A549 (cell line): Measurements from ENCODE around the gene STARD13. TPM values are rescaled to one million over a fixed set of nuclear protein-coding genes. Genes with fewer than 3 reads are reported as not detected.

ENCODE experiments used
- ATAC-seq, 2 experiments: fragments of 200-7000 bp in 1 of 2; fragments of >200 bp in 1 of 2; cut with Nextera tagmentation in 1 of 2; cut with Tn5 transposase in 1 of 2; 3 replicates each; pipeline versions ENCODE4 v1.8.0 to v1.9.1; 2018 to 2020; ENCODE audit warnings: mild to moderate bottlenecking in 1 of 2, moderate library complexity in 1 of 2
- CTCF ChIA-PET: fragments of 300-600 bp; sonication (Branson Sonifier 250); formaldehyde crosslinking; extraction: SDS; loops from one replicate; lab custom pipeline; 2021; ENCODE audit warnings: antibody characterized with exemption, inconsistent platforms; lab: Yijun Ruan, JAX
- POLR2A ChIA-PET: fragments of 350-600 bp; formaldehyde crosslinking; extraction: SDS; loops from one replicate; lab custom pipeline; 2021; ENCODE audit warnings: antibody characterized with exemption, inconsistent platforms; lab: Yijun Ruan, JAX
- DNase-seq, 2 experiments: peaks; one replicate each; pipeline versions ENCODE4 v3.0.0 to v3.0.0-alpha.2; 2011 to 2016; ENCODE audit warnings: low read depth in 1 of 2, low spot score in 1 of 2
- FAIRE-seq: peaks from 2 replicates; lab custom pipeline; 2011; peaks lifted over from hg19 to GRCh38; lab: Jason Lieb, UNC
- H3K27ac ChIP-seq, 2 experiments: fragments of >200 bp; sonication (Bioruptor Twin); formaldehyde crosslinking; 3 replicates each; pipeline ENCODE4 v1.5.1; 2016 to 2017
- H3K4me1 ChIP-seq: fragments of >200 bp; sonication (Bioruptor Twin); formaldehyde crosslinking; 3 replicates; pipeline ENCODE4 v1.6.1; 2016
- H3K4me2 ChIP-seq: fragments of >200 bp; sonication (Bioruptor Twin); formaldehyde crosslinking; 3 replicates; pipeline ENCODE4 v1.6.1; 2016
- H3K4me3 ChIP-seq: fragments of >200 bp; sonication (Bioruptor Twin); formaldehyde crosslinking; 3 replicates; pipeline ENCODE4 v1.5.1; 2016
- H3K9me3 ChIP-seq: fragments of >200 bp; sonication (Bioruptor Twin); formaldehyde crosslinking; 3 replicates; pipeline ENCODE4 v1.6.1; 2016
- CBX2 ChIP-seq: fragments of 200-600 bp; sonication (generic); IDR thresholded peaks from 2 replicates; pipeline ENCODE4 v1.6.1; 2016; ENCODE audit warnings: low read depth, mild to moderate bottlenecking, borderline replicate concordance
- CHD2 ChIP-seq: fragments of 150-350 bp; IDR thresholded peaks from 2 replicates; pipeline ENCODE4 v1.6.1; 2014; ENCODE audit warnings: low read length; ENCODE audit not compliant: partially characterized antibody
- EHF ChIP-seq: fragments of 250-450 bp; sonication (Bioruptor Pico); IDR thresholded peaks from 2 replicates; pipeline ENCODE4 v1.5.0; 2020; ENCODE audit warnings: mild to moderate bottlenecking
- EP300 ChIP-seq, 2 experiments: fragments of >200 bp; sonication (Bioruptor Twin); formaldehyde crosslinking; IDR thresholded peaks; 2 replicates in 1 of 2; 3 replicates in 1 of 2; pipeline ENCODE4 v1.6.1; 2016 to 2017
- FOSB ChIP-seq: fragments of 250-450 bp; sonication (Bioruptor Pico); IDR thresholded peaks from 2 replicates; pipeline ENCODE4 v1.5.0; 2020; ENCODE audit warnings: mild to moderate bottlenecking, moderate library complexity
- FOSL2 ChIP-seq, 2 experiments: fragments of 450-650 bp in 1 of 2; fragments of >200 bp in 1 of 2; sonication (Bioruptor Twin) in 1 of 2; formaldehyde crosslinking; IDR thresholded peaks; 2 replicates each; pipeline versions ENCODE4 v1.5.0 to v1.6.1; 2016 to 2020; ENCODE audit warnings: mild to moderate bottlenecking in 1 of 2, moderate library complexity in 1 of 2
- HDAC2 ChIP-seq: fragments of 200-600 bp; sonication (generic); IDR thresholded peaks from 2 replicates; pipeline ENCODE4 v1.6.1; 2016
- HOXA7 ChIP-seq: fragments of 250-450 bp; sonication (Bioruptor Pico); IDR thresholded peaks from 2 replicates; pipeline ENCODE4 v1.5.0; 2020; ENCODE audit warnings: mild to moderate bottlenecking, moderate library complexity
- HOXB5 ChIP-seq: fragments of 250-450 bp; sonication (Bioruptor Pico); IDR thresholded peaks from 2 replicates; pipeline ENCODE4 v1.5.0; 2020; ENCODE audit warnings: mild to moderate bottlenecking, moderate library complexity
- JUNB ChIP-seq: fragments of >200 bp; sonication (Bioruptor Twin); formaldehyde crosslinking; IDR thresholded peaks from 2 replicates; pipeline ENCODE4 v1.6.1; 2016
- KDM1A ChIP-seq: fragments of 200-600 bp; sonication (generic); IDR thresholded peaks from 2 replicates; pipeline ENCODE4 v1.6.1; 2016; ENCODE audit warnings: low read depth, mild to moderate bottlenecking
- MAFK ChIP-seq: fragments of 450-650 bp; IDR thresholded peaks from 2 replicates; pipeline ENCODE4 v1.6.1; 2014; ENCODE audit not compliant: partially characterized antibody
- MAZ ChIP-seq: fragments of 150-350 bp; IDR thresholded peaks from 2 replicates; pipeline ENCODE4 v1.6.1; 2014; ENCODE audit warnings: antibody characterized with exemption, low read depth, low read length, borderline replicate concordance
- MYC ChIP-seq: IDR thresholded peaks from 2 replicates; pipeline ENCODE4 v1.6.1; 2012; ENCODE audit warnings: mild to moderate bottlenecking, inconsistent platforms, low read length, improper control_type of control experiment, borderline replicate concordance
- NFE2L2 ChIP-seq: fragments of 150-350 bp; conservative IDR thresholded peaks from 2 replicates; pipeline ENCODE4 v1.6.1; 2014; ENCODE audit warnings: low read length
- NPAS2 ChIP-seq: fragments of 250-450 bp; sonication (Bioruptor Pico); IDR thresholded peaks from 2 replicates; pipeline ENCODE4 v1.8.0; 2022; ENCODE audit warnings: mild to moderate bottlenecking, moderate library complexity, borderline replicate concordance
- NR3C1 ChIP-seq: fragments of >200 bp; sonication (Bioruptor Twin); formaldehyde crosslinking; IDR thresholded peaks from 3 replicates; pipeline ENCODE4 v1.6.1; 2017
- POLR2AphosphoS2 ChIP-seq: conservative IDR thresholded peaks from 2 replicates; pipeline ENCODE4 v1.6.1; 2012; ENCODE audit warnings: low read length, improper control_type of control experiment, inconsistent platforms
- RAD21 ChIP-seq, 2 experiments: fragments of >200 bp in 1 of 2; sonication (Bioruptor Twin) in 1 of 2; formaldehyde crosslinking in 1 of 2; IDR thresholded peaks in 1 of 2; conservative IDR thresholded peaks in 1 of 2; 2 replicates in 1 of 2; 3 replicates in 1 of 2; pipeline ENCODE4 v1.6.1; 2012 to 2018; ENCODE audit warnings: inconsistent platforms in 1 of 2
- RCOR1 ChIP-seq: fragments of 150-350 bp; IDR thresholded peaks from 2 replicates; pipeline ENCODE4 v1.6.1; 2014; ENCODE audit warnings: antibody characterized with exemption, low read length, low read depth
- ZC3H11A ChIP-seq: fragments of 450-650 bp; IDR thresholded peaks from 2 replicates; pipeline ENCODE4 v1.6.1; 2014; ENCODE audit warnings: antibody characterized with exemption, mild to moderate bottlenecking
- WGBS: methylation state at CpG from one replicate; pipeline ENCODE4 v1.1.6; 2017; ENCODE audit errors: missing lambda C conversion rate; 5-methylcytosine and 5-hydroxymethylcytosine counted together
- polyA plus RNA-seq, 4 experiments: library from polyadenylated mRNA; depleted of rRNA in 3 of 4; stranded (reverse); fragments of >200 nt; fragmentation: RNase III in 1 of 4; extraction: RNeasy Plus Mini Kit Qiagen cat#74134 plus additional on column Dnase treatment in 1 of 4; gene quantifications; 2 replicates in 3 of 4; 3 replicates in 1 of 4; pipeline ENCODE4 v1.2.3, GENCODE V29; 2011 to 2017
- TF ChIP-seq, protein P1 (sequence below): fragments of 150-350 bp; IDR thresholded peaks from 2 replicates; pipeline ENCODE4 v1.6.1; 2014; ENCODE audit warnings: low read depth, mild to moderate bottlenecking, low read length
- TF ChIP-seq, protein P2 (sequence below): fragments of >200 bp; sonication (Bioruptor Twin); formaldehyde crosslinking; IDR thresholded peaks from 2 replicates; pipeline ENCODE4 v1.6.1; 2016
- TF ChIP-seq, protein P3 (sequence below): IDR thresholded peaks from 2 replicates; pipeline ENCODE4 v1.6.1; 2012

Gene STARD13
- polyA plus RNA-seq, 2 of the 4 experiments (the other 2 are of a cell fraction): 2.4 to 2.8 TPM

DNA sequence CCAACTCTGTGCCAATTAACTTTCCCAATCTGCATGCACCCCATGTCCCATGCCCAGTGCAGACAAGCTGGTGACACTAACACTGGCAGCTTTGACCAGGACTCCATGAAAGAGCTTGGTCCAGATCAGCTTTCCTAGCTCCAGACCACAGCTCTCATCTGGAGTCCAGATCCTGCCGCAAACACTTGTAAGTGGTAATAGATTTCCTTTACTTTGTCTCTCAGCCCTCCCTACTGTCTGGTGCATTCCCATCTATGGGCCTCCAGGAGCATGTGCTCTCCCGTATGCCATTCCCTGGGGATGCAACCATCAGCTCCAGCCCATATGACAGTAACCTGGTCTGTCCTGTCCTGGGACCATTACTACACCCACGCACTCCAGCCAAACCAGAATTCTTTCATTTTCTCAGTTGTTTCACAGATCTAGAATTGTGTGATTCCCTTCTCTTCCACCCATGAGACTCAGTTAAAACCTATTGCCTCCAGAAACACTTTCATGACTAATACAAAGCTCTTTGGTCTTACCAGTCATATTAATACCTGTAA lies 4.9 kb upstream of the STARD13 start:
- Histone ChIP-seq H3K4me2 (no peak overlapping the region), H3K9me3 (no peaks in the 10 kb centered on the region), H3K27ac (no peak overlapping the region), H3K4me1 (no peaks in the 10 kb centered on the region), H3K4me3 (no peak overlapping the region)
- no peak for TF ChIP-seq HDAC2
- no peak for TF ChIP-seq POLR2AphosphoS2
- TF ChIP-seq MAFK: no peak
- TF ChIP-seq EHF (CRISPR knock-in tag): no peak
- TF ChIP-seq, protein P1, sequence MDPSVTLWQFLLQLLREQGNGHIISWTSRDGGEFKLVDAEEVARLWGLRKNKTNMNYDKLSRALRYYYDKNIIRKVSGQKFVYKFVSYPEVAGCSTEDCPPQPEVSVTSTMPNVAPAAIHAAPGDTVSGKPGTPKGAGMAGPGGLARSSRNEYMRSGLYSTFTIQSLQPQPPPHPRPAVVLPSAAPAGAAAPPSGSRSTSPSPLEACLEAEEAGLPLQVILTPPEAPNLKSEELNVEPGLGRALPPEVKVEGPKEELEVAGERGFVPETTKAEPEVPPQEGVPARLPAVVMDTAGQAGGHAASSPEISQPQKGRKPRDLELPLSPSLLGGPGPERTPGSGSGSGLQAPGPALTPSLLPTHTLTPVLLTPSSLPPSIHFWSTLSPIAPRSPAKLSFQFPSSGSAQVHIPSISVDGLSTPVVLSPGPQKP: no peak
- no peak for TF ChIP-seq ZC3H11A
- no peak for TF ChIP-seq CHD2
- no peak for TF ChIP-seq HOXA7 (CRISPR knock-in tag)
- no peak for TF ChIP-seq NPAS2 (CRISPR knock-in tag)
- TF ChIP-seq FOSL2 (IDR thresholded peaks at IDR 0.05): no peak
- no peak for TF ChIP-seq FOSL2 (CRISPR knock-in tag; IDR thresholded peaks at IDR 0.05)
- no peak for ATAC-seq
- ChIA-PET POLR2A (no interaction called here), CTCF (interaction anchor here (1.2 kb wide), 1 partner anchor 21 kb away, joined by 3 read pairs; no protein-coding TSS in a partner anchor)
- 98% methylated on average over 3 of the region's 3 CpGs for WGBS
- DNase-seq: no peak
- no peak for FAIRE-seq

DNA sequence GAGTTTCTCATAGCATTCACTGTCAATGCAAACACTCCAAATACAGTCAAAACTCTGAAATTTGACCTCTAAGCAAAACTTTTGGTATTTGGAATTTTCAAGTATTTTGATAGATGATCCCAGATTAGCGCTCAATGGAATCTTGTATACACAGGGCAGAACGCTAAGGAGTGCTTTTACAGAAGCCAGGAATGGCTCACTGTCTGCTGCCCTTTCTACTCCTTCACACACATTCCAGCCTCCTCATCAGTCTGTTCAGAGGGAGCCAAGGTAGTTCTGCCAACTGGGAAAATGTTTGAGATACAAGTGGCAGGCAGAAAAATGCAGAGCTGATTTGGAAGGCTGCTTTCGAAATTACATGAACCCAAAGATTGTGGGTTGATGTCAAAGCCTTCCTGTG lies 4.4 kb upstream of the STARD13 start:
- Histone ChIP-seq H3K4me2 (no peak overlapping the region), H3K4me3 (no peak overlapping the region), H3K9me3 (no peaks in the 10 kb centered on the region), H3K4me1 (no peaks in the 10 kb centered on the region), H3K27ac (no peak overlapping the region)
- DNase-seq (no peak), FAIRE-seq (no peak), ATAC-seq (no peak)
- WGBS: 74% methylated on average over 3 of the region's 3 CpGs
- POLR2A ChIA-PET: no interaction called here
- CTCF ChIA-PET: interaction anchor here (1.2 kb wide), 1 partner anchor 21 kb away, joined by 3 read pairs; no protein-coding TSS in a partner anchor
- TF ChIP-seq FOSB (no peak), RCOR1 (no peak), MYC (no peak), EP300 (IDR thresholded peaks at IDR 0.05) (no peak), NFE2L2 (no peak), MAZ (no peak), HOXA7 (CRISPR knock-in tag) (no peak), FOSL2 (IDR thresholded peaks at IDR 0.05) (no peak), FOSL2 (CRISPR knock-in tag; IDR thresholded peaks at IDR 0.05) (no peak), HOXB5 (CRISPR knock-in tag) (no peak), KDM1A (no peak), JUNB (no peak), RAD21 (conservative IDR thresholded peaks at IDR 0.05 in 1 of 2, IDR thresholded peaks at IDR 0.05 in 1 of 2) (no peak), CBX2 (no peak), NR3C1 (no peak)
- TF ChIP-seq, protein P2, sequence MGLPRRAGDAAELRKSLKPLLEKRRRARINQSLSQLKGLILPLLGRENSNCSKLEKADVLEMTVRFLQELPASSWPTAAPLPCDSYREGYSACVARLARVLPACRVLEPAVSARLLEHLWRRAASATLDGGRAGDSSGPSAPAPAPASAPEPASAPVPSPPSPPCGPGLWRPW: no peak
- TF ChIP-seq, protein P3, sequence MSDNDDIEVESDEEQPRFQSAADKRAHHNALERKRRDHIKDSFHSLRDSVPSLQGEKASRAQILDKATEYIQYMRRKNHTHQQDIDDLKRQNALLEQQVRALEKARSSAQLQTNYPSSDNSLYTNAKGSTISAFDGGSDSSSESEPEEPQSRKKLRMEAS: no peak
